Measurements from ENCODE around the gene PXDN. TPM values are rescaled to one million over a fixed set of nuclear protein-coding genes. Genes with fewer than 3 reads are reported as not detected.
"Not testable (repeated sequence)": the region's sequence is repeated elsewhere in the genome, so short reads cannot be mapped to it uniquely, and the experiment has no call there.

Gene PXDN
- total RNA-seq, 1 experiment from 2014 or later: 96.1 TPM

- H3K9me3 Mint-ChIP-seq (ENCODE audit: unreplicated experiment): no peaks in the 10 kb centered on the region
- POLR2A ChIA-PET: no interaction called here
These were observed 14.7 kb upstream of the PXDN start for GRCh38 chr2:1758774-1759610.

GRCh38 chr2:1758171-1758570, 13.9 kb upstream of the PXDN start:
- Mint-ChIP-seq H3K4me1 (ENCODE audit: insufficient read depth, unreplicated experiment) (no peaks in the 10 kb centered on the region), H3K27ac (ENCODE audit: low read depth, unreplicated experiment) (no peak overlapping the region), H3K9me3 (ENCODE audit: unreplicated experiment) (no peaks in the 10 kb centered on the region), H3K27me3 (ENCODE audit: insufficient read depth, unreplicated experiment) (peaks cover 26% of the 10 kb centered on the region), H3K4me3 (ENCODE audit: unreplicated experiment) (no peak overlapping the region), H3K36me3 (ENCODE audit: insufficient read depth, unreplicated experiment) (no peaks in the 10 kb centered on the region)
- BruUV-seq (replicated peaks): no TSS peak
- no peak for TF ChIP-seq CTCF (IDR thresholded peaks at IDR 0.05; ENCODE audit: unreplicated experiment)
- POLR2A ChIA-PET: no interaction called here
- CTCF ChIA-PET: interaction anchor here (0.7 to 3.4 kb wide), 6 partner anchors 11 to 597 kb away, joined by 3 to 34 read pairs (median 3); no protein-coding TSS in a partner anchor
- no peak for DNase-seq (ENCODE audit: unreplicated experiment)
- intact Hi-C loops (cut with micrococcal nuclease): no loop called here

More at GRCh38 chr2:1758774-1759610, 14.7 kb upstream of the PXDN start:
- no peak for DNase-seq (ENCODE audit: unreplicated experiment)
- intact Hi-C loops (cut with micrococcal nuclease): no loop called here
- Mint-ChIP-seq H3K27ac (ENCODE audit: low read depth, unreplicated experiment) (no peak overlapping the region), H3K36me3 (ENCODE audit: insufficient read depth, unreplicated experiment) (no peaks in the 10 kb centered on the region), H3K4me3 (ENCODE audit: unreplicated experiment) (no peak overlapping the region), H3K4me1 (ENCODE audit: insufficient read depth, unreplicated experiment) (no peaks in the 10 kb centered on the region), H3K27me3 (ENCODE audit: insufficient read depth, unreplicated experiment) (peaks cover 28% of the 10 kb centered on the region)
- CTCF ChIA-PET: interaction anchor here (0.7 to 3.4 kb wide), 5 partner anchors 8 to 78 kb away, joined by 3 to 34 read pairs (median 3); no protein-coding TSS in a partner anchor
- no TSS peak for BruUV-seq (replicated peaks)
- no peak for TF ChIP-seq CTCF (IDR thresholded peaks at IDR 0.05; ENCODE audit: unreplicated experiment)

GRCh38 chr2:1757567-1757966, 13.3 kb upstream of the PXDN start:
- no peak for TF ChIP-seq CTCF (IDR thresholded peaks at IDR 0.05; ENCODE audit: unreplicated experiment)
- ChIA-PET POLR2A (no interaction called here), CTCF (interaction anchor here (0.8 to 3.4 kb wide), 5 partner anchors 9 to 132 kb away, joined by 3 to 34 read pairs (median 4); no protein-coding TSS in a partner anchor)
- no peaks in the 10 kb centered on the region for H3K4me1 Mint-ChIP-seq (ENCODE audit: insufficient read depth, unreplicated experiment)
- intact Hi-C loops (cut with micrococcal nuclease): no loop called here
- H3K4me3 Mint-ChIP-seq (ENCODE audit: unreplicated experiment): no peak overlapping the region
- H3K27me3 Mint-ChIP-seq (ENCODE audit: insufficient read depth, unreplicated experiment): peaks cover 20% of the 10 kb centered on the region
- no peaks in the 10 kb centered on the region for H3K36me3 Mint-ChIP-seq (ENCODE audit: insufficient read depth, unreplicated experiment)
- DNase-seq (ENCODE audit: unreplicated experiment): no peak
- no TSS peak for BruUV-seq (replicated peaks)
- H3K27ac Mint-ChIP-seq (ENCODE audit: low read depth, unreplicated experiment): no peak overlapping the region
- no peaks in the 10 kb centered on the region for H3K9me3 Mint-ChIP-seq (ENCODE audit: unreplicated experiment)

- CTCF ChIA-PET: interaction anchor here (0.7 to 3.4 kb wide), 6 partner anchors 9 to 1117 kb away, joined by 3 to 34 read pairs (median 4); no protein-coding TSS in a partner anchor
- H3K27me3 Mint-ChIP-seq (ENCODE audit: insufficient read depth, unreplicated experiment): peaks cover 16% of the 10 kb centered on the region
- H3K27ac Mint-ChIP-seq (ENCODE audit: low read depth, unreplicated experiment); H3K4me1 Mint-ChIP-seq (ENCODE audit: insufficient read depth, unreplicated experiment); intact Hi-C loops (cut with micrococcal nuclease); H3K4me3 Mint-ChIP-seq (ENCODE audit: unreplicated experiment); BruUV-seq (replicated peaks); H3K36me3 Mint-ChIP-seq (ENCODE audit: insufficient read depth, unreplicated experiment); H3K9me3 Mint-ChIP-seq (ENCODE audit: unreplicated experiment); POLR2A ChIA-PET: not testable (repeated sequence)
- peak; percentile 19 for DNase-seq (ENCODE audit: unreplicated experiment)
These were observed 12.8 kb upstream of the PXDN start for GRCh38 chr2:1757146-1757545.
